COLO829 (cell line): ENCODE results near the gene AFAP1L1.
A peak's percentile ranks its signal among the peaks of the same experiment; 100 is the strongest.

ENCODE experiments used
- DNase-seq: peaks from one replicate; pipeline ENCODE4 v3.0.0; 2012; ENCODE audit warnings: low spot score

AFAP1L1 gene

DNA sequence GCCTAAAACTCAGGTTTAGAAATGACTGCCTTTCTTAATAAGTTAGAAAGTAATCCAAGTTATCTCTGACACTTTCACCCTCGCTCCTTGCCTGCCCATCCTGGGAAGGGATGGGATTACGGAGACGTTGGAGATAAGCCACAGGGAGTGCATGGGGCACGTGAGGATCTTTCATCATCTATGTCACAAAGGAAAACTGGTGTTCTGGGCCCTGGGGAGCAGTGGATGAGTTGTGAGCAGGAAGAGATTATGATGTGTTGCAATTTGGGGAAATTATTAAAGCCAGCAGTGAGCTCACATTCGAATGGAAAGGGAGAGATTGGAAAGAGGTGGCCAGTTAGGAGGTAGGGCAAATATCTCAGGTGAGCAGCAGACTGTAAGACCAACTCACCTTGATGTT lies 12.8 kb downstream of the AFAP1L1 start:
- no peak for DNase-seq

DNA sequence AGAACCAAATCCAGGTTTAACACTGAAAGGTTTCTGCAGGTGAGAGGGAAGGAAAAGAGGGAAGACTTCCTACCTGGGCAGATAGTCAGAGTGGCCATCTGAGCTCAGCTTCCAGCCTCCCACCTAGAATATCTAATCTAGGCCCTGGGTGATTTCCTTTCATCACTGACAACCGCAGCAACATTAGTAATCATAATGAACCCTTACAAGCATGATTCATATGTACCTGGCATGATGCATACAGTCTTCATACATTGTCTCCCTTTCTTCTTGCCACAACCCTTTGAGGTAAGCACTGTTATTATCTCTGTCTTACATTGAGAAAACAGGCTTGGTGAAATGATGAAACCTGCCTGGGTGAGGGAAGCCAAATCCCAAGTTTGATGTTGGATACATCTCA lies 13.5 kb downstream of the AFAP1L1 start:
- no peak for DNase-seq

DNA sequence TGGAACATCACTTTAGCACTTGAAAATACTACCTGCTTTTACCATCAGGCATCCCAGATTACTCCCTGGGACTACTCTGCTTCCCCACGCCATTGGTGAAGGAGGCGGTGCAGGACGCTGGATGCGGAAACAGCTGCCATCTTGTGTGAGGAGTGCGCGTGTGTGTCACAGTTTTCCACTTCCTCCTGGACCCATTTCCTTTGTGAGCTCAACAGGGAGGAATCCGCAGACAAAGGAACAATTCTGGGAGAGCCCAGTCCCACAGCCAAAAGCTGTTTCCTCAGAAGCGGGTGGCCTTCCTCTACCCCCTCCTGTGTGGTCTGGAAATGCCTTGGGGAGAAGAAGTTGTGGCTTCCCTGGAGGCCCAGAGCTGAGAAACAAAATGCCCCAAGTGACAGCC lies 16.8 kb downstream of the AFAP1L1 start:
- DNase-seq = no peak

DNA sequence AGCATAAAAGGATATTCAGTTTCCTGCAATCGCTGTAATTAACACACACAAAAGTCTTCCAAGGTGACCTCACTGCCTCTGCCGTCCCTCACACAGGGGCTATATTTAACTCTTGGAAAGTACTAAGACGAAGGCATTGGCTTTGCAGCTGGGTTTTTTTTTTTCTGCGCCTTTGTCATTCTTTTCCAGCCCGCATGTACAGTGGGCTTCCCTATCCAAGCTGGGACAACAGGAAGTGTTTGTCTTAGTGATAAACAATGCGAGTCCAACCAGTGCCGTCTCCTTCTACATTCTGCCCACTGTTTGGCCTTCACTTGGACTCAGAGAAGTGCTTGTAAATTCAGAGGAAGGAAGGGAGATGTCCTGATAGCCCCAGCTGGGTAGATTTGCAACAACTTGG lies 17.6 kb downstream of the AFAP1L1 start:
- no peak for DNase-seq

DNA sequence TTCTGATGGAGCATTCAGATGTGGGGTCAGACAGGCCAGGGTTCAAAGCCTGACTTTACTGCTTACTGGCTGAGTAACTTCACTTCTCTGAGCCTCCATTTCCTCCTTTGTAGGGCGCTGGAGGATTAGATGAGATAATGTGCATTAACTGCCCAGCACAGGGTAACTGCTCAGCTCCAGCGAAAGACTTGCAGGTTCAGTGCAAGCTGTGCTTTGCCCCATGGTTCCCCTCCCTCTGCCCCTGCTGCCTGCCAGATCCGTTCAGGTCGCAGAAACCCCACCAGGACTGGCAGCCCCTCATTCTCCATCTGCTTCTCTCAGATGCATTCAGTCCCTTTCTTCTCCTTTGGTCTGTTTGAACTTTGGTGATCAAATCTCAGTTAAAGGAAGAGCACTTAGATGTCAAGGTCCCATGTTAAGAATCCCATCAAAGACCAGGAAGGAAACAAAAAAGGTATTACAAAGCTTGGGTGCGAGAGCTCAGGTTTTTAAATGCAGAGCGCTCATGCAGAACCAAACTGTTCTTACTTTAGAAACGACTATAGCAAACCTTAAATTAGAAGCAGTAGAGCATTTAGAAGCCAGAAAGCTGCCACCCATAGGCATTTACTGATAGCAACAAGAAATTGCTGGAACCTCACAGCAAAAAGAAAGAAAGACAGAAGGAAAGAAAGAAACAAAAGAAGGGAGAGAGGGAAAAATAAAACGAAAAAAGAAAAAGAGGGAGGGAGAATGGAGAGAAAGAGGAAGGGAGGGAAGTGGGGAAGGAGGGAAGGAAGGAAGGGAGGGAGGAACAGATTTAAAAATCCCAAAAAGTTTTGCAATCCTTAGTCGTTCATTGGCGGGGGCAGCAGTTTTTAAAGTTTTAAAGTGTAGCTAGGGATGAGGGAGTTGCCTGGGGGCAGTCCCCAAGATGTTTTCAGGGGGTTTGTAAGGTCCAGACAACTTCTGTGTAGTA lies 23.5 kb downstream of the AFAP1L1 start:
- no peak for DNase-seq

DNA sequence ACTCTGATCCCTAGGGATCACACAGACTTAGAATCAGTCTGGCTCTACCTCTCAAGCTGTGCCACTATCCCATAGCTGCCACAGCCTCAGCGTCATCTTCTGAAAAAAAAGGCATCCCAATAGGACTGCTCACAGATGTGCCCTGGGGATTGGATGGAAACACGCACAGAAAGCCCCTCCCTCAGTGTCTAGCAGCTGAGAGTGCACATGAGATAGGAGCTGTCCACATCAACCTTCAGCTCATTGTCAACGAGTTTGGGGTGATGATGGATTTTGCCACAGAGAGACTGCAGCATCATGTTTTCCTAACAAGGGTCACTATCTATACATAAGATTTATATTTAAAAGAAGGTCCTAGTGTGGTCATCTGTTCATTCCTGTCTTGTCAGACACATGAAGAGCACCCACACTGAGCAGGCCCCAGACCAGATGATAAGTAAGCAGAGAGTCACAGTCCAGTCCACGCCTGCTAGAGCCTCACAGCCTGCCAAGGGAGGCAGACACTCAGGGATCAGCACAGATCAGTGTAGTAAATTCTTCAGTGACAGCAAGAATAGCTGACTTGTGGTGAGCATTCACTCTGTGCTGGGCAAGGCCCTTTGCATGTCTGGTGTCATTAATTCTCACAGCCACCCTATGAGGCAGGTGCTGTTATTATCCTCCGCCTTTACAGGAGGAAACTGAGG lies 25.8 kb downstream of the AFAP1L1 start:
- no peak for DNase-seq

DNA sequence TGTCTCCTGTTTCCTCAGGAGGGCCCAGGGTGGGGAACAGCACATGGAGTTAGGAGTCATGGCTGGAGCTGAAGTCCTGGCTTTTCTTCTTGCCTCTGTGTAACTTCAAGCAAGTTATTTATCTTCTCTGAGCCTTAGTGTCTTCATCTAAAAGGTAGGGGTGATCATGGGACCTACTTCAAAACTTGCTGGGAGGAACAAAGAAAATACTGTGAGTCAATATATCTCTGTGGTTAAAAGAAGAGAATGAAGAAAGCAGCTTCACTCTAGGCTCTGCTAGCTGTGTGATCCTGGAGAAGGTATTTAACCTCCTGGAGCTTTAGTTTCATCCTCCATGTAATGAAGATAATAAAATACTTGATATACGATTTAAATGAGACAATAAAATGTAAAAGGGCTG lies 26.5 kb downstream of the AFAP1L1 start:
- peak; percentile 12 for DNase-seq

DNA sequence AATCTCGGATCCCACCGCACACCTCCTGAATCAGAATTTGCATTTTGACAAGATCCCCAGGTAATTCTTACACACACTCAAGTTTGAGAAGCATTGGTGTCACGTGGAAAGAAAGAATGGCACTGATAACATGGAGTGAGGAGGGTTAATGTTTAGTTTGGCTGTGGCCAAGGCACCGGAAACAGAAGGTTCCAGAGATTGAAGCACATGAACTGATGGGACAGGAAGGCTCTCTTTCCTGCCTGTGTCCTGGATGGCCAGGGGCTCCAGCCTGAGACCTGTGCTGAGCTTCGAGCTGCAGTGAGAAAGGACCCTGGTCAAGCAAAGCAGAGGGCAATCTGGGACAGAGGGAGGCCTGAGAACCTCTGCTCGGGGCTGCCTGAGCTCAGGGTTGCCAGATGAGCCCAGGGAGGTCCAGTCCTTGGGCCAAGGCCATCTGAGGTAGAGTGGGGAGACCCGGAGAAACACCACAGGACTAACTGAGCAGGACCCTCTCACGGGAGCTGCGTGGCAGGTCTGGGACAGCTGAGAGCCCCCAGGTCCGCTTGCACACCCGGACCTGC lies 27.3 kb downstream of the AFAP1L1 start:
- no peak for DNase-seq

DNA sequence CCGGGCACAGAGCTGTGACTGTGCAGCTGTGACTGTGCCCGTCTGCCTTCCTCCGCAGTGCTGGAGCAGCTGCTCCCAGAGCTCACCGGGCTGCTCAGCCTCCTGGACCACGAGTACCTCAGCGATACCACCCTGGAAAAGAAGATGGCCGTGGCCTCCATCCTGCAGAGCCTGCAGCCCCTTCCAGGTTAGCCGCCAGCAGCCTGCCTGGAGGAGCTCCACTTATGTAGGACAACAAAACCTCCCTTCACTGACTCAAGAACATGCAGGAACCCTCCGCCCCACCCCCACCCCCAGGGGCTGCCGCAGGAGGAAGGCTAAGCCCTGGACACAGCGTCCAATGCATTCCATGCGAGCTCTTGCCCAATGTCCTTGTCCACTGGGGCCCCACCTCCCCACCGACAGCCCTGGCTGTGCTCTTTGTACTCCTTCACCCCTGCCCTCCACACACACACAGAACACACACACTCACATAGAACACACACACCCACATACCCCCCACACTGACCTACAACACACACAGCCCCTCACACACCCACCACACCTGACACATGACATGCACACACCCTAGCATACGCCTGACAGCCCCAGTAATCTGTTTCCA lies 27.9 kb downstream of the AFAP1L1 start:
- DNase-seq = no peak

DNA sequence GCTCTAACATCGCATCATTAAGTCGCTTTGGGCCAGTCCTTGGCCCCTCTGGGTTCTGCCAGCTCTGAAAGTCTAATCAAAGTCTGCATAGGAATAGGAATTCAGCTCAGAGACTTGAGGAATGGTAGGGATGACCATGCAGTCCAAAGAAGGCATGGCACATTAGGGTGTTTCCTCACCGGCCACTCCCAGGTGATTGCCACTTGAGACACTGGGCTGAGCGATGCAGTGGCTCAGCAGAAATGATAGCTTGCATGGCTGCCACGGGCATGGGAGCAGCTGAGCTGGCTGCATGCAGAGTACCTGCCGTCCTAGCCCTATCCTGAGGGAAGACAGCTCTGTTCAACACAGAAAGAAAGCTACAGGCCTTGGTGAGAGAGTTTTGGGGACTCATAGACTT lies 28.8 kb downstream of the AFAP1L1 start:
- DNase-seq = no peak

DNA sequence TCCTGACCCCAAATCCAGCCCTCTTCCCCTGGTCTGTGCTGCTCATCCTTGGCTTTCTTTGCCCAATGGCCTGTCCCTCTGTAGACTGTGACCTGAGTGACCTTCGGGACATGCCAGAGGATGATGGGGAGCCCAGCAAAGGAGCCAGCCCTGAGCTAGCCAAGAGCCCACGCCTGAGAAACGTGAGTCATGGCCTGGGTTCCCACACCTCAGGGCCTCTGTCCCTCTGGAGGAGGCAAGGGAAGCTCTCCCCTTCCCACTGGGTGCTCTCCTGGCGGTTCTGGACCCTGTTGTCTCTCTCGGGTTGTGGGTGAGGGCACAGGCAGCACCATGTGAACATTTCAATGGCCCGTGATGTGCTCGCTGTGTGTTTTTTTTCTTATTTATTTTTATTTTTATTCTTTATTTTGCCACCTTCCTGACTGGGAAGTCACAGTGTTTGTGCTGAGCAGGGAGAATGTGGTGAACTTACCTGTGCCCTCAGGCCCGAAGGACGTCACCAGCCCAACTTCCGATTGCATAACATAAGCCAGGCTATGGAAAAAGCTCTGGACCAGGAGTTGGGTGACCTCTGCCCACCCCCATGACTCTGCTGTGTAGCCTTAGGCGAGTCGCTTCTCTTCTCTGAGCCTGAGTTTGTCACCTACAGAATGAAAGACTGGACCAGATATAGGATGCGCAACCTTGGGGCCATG lies 29.5 kb downstream of the AFAP1L1 start:
- no peak for DNase-seq

DNA sequence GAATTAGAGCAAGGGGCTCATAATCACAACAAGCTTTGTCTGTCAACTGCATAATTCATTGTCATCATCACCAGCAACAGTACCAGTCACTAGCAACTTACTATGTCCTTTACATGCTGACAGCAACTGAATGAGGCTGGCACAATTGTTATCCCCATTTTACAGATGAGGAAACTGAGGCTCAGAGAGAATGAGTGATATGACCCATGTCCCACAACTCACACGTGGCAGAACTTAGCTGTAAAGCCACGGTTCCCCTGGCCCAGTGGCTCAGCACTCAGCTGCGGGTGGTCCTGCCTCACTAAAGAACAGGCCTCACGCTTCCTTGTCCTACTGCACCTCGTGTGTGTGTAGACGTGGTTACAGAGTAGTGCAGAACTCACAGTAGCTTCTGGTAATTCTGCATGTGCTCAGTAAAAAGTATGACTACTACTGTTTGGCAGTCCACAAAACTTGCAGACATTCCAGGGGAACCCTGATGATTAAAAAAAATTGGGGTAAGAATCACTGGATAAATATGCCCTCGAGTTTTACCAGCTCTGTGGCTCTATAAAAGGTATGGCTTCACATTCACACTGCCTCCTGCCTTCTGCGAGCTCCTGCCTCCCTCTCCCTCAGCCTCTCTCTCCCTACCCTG lies 30.2 kb downstream of the AFAP1L1 start:
- no peak for DNase-seq

DNA sequence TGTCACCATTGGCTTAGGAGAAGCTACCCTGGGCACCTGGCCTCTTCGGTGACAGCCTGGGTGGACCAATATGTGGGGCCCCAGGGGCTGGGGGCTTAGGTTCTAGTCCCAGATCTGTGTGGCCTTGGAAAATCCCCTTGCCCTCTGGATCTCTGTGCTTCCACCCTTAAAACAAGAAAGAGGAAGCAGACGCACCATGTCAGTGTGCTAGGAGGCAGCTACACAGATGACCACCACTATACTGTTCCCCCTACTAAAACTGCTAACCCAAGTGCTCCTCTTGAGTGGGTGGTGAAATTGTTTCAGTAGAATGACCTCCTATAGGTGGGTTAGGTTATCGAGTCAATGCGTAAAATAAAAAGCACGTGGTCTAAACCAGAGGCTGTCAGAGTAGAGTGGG lies 31.0 kb downstream of the AFAP1L1 start:
- no peak for DNase-seq

DNA sequence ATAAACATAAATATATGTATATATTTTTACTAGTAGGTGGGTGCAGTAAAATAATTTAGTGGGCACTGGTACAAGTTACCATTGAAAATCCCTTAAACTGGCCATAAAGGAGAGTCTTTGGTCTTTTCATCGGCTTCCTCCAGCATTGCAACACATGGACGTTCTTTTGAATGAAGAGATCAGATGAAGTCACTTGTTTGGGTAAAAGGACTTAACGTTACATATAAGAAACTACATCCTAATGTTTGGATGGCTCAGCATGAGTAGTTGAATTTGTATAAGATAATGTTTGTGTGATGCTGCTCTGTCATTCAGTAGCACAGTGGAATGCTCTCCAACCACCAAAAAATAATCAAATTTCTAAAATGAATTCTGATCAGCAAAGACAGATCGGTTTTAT lies 31.6 kb downstream of the AFAP1L1 start:
- DNase-seq = no peak

DNA sequence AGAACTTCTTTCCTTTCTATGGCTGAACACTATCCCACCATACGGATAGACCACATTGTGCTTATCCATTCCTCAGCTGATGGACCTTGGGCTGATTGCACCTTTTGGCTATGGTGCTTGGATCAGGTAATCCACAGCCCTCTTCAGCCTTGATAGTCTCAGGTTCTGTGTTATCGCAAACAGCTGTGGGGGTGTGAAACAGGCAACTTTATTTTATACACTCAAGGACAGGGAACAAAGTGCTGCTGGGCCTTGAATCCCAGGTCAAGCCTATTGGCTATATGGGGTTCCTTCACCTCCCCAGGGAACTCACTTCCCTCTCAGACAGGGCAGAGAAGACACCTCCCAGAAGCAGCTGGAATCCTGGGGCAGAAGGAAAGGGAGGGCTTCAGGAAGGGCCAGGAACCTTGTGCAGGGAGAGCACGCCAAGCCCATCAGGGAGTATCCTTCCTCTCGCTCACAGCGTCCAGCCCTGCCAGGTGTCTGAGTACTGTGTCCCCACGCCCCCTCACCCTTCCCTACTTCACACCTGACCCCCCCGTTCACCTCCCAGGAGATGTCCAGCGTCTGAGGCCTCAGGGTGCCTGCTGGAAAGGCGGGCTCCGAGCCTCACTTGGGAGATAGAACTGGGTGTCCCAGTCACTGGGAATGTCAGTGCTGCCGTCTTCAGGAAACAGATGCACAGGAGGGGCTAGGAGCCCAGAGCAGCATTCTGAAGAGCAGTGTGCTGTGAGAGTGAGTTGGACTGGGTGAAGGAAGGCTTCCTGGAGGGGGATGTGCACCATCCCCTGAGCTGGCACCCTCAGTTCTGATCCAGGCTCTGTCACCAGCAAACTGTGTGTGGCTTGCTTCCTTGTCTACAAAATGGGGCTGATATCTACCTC lies 32.8 kb downstream of the AFAP1L1 start:
- DNase-seq = no peak

DNA sequence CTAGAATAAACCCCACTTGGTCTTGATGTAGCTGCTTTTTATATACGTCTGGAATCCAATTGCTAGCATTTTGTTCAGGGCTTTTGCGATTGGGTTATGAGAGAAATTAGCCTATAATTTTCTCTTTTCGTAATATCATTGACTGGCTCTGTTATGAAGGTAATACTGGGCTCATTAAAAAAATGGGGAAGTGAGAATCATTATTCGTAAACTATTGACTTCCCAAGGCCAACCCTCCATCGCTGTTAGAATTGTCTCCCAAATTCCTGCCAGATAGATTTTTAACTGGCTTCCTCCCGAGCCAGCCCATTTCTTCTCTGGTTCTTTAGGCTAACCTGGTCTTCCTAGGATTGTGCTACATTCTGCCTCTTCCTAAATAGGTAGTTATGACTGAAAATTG lies 37.7 kb downstream of the AFAP1L1 start:
- no peak for DNase-seq

DNA sequence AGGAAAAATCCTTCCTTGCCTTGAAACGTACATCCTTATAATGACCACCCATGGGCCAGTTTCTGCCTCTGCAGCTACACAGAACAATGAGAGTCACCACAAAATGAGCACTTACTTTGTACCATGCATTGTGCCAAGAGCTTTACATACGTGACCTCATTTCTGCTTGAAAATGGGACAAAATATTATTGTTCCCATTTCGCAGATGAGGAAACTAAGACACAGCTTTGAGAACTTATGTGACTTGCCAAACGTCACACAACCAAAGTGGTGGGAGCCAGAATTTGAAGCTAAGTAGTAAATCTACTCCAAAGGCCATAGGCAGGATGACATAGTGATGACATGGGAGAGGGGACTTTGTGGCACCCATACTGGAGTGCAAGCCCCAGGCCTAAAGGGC lies 38.8 kb downstream of the AFAP1L1 start:
- DNase-seq = no peak

DNA sequence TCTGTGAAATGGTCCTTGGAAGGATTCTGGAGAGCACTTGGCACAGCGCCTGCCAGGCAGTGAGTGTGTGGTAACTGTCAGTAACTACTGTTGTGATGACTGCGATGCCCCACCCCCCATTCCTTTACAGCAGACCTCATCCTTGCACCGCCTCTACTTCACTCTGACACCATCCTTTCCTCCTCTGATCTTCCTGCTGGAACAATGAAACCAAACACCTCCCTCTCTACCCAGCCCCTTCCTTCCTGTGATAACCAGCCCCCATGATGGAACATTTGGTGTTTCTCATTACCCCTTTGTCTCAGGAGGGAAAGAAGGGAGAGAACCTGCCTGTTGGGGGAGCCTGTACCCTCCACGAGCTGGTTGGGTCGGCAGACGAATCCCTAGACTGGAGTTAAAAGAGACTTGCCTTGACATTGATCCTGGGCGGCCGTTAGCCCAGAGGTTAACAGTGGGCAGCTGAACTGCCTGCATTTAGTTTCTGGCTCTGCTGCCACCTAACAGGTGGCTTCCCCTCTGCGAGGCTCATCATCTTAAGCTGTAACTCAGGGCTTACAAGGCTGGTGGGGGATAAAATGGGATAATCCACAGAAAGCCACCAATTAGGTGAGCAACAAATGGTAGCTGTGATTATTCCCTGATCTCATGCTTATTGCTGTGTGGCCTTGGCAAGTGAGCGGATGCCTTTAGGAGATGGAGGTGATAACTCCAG lies 39.4 kb downstream of the AFAP1L1 start:
- no peak for DNase-seq

DNA sequence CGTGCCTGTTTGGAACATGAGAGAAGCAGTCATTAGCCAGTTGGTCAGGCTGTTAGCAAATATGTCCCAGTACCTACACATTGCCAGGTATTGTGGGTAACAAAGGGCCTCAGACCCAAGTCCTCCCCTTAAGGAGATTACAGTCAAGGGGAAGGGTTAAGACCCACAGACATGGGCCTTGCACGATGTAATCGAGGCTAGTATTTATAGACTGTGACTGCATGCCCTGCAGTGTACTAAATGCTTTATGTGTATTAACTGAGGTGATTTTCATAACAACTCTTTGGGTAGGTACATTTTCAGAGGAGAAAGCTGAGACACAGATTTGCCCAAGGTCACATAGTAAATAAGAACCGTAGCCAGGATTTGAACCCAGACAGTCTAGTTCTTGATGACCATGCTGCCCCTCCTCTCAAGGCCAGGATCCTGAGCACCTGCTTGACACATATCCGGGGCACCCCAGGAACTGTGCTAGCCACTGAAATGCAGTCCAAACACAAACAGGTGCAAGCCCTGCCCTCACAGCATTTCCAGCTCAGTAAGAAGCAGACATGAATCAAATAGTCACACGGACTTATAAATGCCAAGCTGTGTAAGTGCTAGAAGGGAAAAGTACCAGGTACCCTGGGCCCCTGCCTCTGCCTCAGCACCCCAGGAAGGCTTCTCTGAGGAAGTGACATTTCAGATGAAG lies 41.6 kb downstream of the AFAP1L1 start:
- DNase-seq = no peak
